ENCODE data around the gene CDK5RAP3.
A peak's percentile ranks its signal among the peaks of the same experiment; 100 is the strongest.

CDK5RAP3 gene

DNA sequence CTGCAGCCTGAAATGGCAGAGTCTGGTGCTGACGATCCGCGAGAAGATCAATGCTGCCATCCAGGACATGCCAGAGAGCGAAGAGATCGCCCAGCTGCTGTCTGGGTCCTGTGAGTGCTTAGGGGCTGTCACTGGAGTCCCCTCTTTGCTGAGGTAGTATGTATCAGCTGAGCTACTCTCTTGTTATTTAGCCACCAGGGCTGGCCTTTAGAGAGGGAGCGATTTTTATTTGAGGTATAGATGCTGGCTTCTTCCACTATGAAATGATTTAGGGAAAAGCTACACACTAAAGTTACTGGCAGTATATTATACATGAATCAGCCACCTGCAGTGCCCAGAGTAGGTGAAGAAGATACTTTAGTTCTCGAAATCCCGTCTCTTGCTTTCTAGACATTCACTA, 2.6 kb downstream of the CDK5RAP3 start:
- Histone ChIP-seq H3K27ac (ENCODE audit: low read depth, low read length) (no peak overlapping the region), H3K36me3 (ENCODE audit: control insufficient read depth in 5 of 5, insufficient read depth in 5 of 5, low read length in 5 of 5) (peaks cover 2 to 46% (median 44%) of the 10 kb centered on the region in 5 donors), H3K4me1 (ENCODE audit: control insufficient read depth in 5 of 5, insufficient read depth in 5 of 5, low read length in 5 of 5) (peaks cover 0 to 21% (median 20%) of the 10 kb centered on the region in 5 donors), H3K27me3 (ENCODE audit: control insufficient read depth in 5 of 5, insufficient read depth in 4 of 5, low read length in 5 of 5) (no peaks in the 10 kb centered on the region), H3K9me3 (ENCODE audit: control insufficient read depth in 5 of 5, low read length in 5 of 5) (no peaks in the 10 kb centered on the region), H3K9ac (ENCODE audit: low read length in 5 of 5) (peak overlapping the region in 1 of 5 donors; percentile 7), H3K4me3 (ENCODE audit: low read depth in 1 of 5, low read length in 5 of 5) (no peak overlapping the region)

DNA sequence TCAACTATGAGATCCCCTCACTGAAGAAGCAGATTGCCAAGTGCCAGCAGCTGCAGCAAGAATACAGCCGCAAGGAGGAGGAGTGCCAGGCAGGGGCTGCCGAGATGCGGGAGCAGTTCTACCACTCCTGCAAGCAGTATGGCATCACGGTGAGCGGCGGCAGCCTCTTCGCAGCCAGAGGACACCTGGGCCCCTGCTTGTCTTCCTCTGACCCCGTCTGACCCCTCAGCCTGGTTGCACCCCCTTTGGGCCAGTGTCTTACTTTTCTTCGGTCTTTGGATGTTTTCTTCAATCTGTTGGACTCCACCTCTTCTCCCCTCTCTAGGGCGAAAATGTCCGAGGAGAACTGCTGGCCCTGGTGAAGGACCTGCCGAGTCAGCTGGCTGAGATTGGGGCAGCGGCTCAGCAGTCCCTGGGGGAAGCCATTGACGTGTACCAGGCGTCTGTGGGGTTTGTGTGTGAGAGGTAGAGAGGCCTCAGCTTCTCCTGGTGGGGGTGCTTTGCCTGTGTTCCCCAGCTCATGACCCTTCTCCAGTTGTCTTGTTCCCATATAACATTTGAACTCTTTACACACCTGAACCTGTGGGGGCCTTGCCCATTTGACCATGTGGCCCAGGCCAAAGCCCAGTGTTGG, 4.4 kb downstream of the CDK5RAP3 start:
- Histone ChIP-seq H3K4me1 (ENCODE audit: control insufficient read depth in 5 of 5, insufficient read depth in 5 of 5, low read length in 5 of 5) (peaks cover 0 to 18% (median 17%) of the 10 kb centered on the region in 5 donors), H3K36me3 (ENCODE audit: control insufficient read depth in 5 of 5, insufficient read depth in 5 of 5, low read length in 5 of 5) (peaks cover 2 to 63% (median 61%) of the 10 kb centered on the region in 5 donors), H3K27me3 (ENCODE audit: control insufficient read depth in 5 of 5, insufficient read depth in 4 of 5, low read length in 5 of 5) (no peaks in the 10 kb centered on the region), H3K27ac (ENCODE audit: low read depth, low read length) (no peak overlapping the region), H3K9ac (ENCODE audit: low read length in 5 of 5) (no peak overlapping the region), H3K9me3 (ENCODE audit: control insufficient read depth in 5 of 5, low read length in 5 of 5) (no peaks in the 10 kb centered on the region), H3K4me3 (ENCODE audit: low read depth in 1 of 5, low read length in 5 of 5) (no peak overlapping the region)

- Histone ChIP-seq H3K9ac (ENCODE audit: low read length in 5 of 5) (no peak overlapping the region), H3K4me1 (ENCODE audit: control insufficient read depth in 5 of 5, insufficient read depth in 5 of 5, low read length in 5 of 5) (peaks cover 0 to 18% (median 14%) of the 10 kb centered on the region in 5 donors), H3K27ac (ENCODE audit: low read depth, low read length) (no peak overlapping the region), H3K36me3 (ENCODE audit: control insufficient read depth in 5 of 5, insufficient read depth in 5 of 5, low read length in 5 of 5) (peaks cover 2 to 68% (median 66%) of the 10 kb centered on the region in 5 donors), H3K4me3 (ENCODE audit: low read depth in 1 of 5, low read length in 5 of 5) (no peak overlapping the region), H3K27me3 (ENCODE audit: control insufficient read depth in 5 of 5, insufficient read depth in 4 of 5, low read length in 5 of 5) (no peaks in the 10 kb centered on the region), H3K9me3 (ENCODE audit: control insufficient read depth in 5 of 5, low read length in 5 of 5) (no peaks in the 10 kb centered on the region)
These were observed 4.9 kb downstream of the CDK5RAP3 start for GRCh38 chr17:47975823-47976205.

DNA sequence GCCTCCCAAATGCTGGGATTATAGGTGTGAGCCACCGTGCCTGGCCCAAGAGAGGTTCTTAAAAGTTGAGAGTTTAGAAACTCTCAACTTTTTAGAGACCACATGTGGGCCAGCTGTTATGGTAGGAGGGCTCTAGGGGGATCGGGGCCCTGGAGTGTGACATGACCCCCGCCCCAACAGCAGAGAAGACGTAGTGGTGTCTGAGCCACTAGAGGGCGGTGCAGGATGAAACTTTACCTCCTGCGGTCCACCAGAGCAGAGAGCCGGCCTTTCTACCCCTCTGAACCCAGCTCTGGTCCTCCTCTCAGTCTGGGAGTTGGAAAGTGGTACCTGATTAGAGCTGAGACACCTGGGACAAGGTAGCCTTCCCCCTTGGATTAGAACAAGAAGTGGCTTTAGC, 7.4 kb downstream of the CDK5RAP3 start:
- no peak overlapping the region for H3K9ac ChIP-seq (ENCODE audit: low read length in 5 of 5)
- no peaks in the 10 kb centered on the region for H3K9me3 ChIP-seq (ENCODE audit: control insufficient read depth in 5 of 5, low read length in 5 of 5)
- no peaks in the 10 kb centered on the region for H3K27me3 ChIP-seq (ENCODE audit: control insufficient read depth in 5 of 5, insufficient read depth in 4 of 5, low read length in 5 of 5)
- H3K27ac ChIP-seq (ENCODE audit: low read depth, low read length): no peak overlapping the region
- no peak overlapping the region for H3K4me3 ChIP-seq (ENCODE audit: low read depth in 1 of 5, low read length in 5 of 5)
- peaks cover 0 to 23% (median 8%) of the 10 kb centered on the region in 5 donors for H3K4me1 ChIP-seq (ENCODE audit: control insufficient read depth in 5 of 5, insufficient read depth in 5 of 5, low read length in 5 of 5)
- H3K36me3 ChIP-seq (ENCODE audit: control insufficient read depth in 5 of 5, insufficient read depth in 5 of 5, low read length in 5 of 5): peaks cover 2 to 93% (median 91%) of the 10 kb centered on the region in 5 donors

DNA sequence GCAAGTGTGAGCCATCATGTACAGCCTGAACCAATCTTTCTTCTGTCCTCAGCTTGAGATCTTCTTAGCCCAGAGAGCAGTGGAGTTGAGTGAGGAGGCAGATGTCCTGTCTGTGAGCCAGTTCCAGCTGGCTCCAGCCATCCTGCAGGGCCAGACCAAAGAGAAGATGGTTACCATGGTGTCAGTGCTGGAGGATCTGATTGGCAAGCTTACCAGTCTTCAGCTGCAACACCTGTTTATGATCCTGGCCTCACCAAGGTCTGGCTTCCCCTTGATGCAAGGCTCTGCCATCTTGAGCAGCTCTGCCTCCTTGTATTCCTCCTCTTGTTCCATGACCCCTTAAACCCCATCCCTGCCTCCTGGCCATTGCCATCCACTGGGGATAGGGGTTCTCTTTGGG, 9.6 kb downstream of the CDK5RAP3 start:
- Histone ChIP-seq H3K36me3 (ENCODE audit: control insufficient read depth in 5 of 5, insufficient read depth in 5 of 5, low read length in 5 of 5) (peaks cover 0 to 80% (median 73%) of the 10 kb centered on the region in 5 donors), H3K9me3 (ENCODE audit: control insufficient read depth in 5 of 5, low read length in 5 of 5) (no peaks in the 10 kb centered on the region), H3K27ac (ENCODE audit: low read depth, low read length) (no peak overlapping the region), H3K4me3 (ENCODE audit: low read depth in 1 of 5, low read length in 5 of 5) (no peak overlapping the region), H3K27me3 (ENCODE audit: control insufficient read depth in 5 of 5, insufficient read depth in 4 of 5, low read length in 5 of 5) (no peaks in the 10 kb centered on the region), H3K9ac (ENCODE audit: low read length in 5 of 5) (no peak overlapping the region), H3K4me1 (ENCODE audit: control insufficient read depth in 5 of 5, insufficient read depth in 5 of 5, low read length in 5 of 5) (peaks cover 0 to 31% (median 8%) of the 10 kb centered on the region in 5 donors)

GRCh38 chr17:47981462-47981861, 10.5 kb downstream of the CDK5RAP3 start:
- no peaks in the 10 kb centered on the region for H3K27me3 ChIP-seq (ENCODE audit: control insufficient read depth in 5 of 5, insufficient read depth in 4 of 5, low read length in 5 of 5)
- peaks cover 0 to 31% (median 8%) of the 10 kb centered on the region in 5 donors for H3K4me1 ChIP-seq (ENCODE audit: control insufficient read depth in 5 of 5, insufficient read depth in 5 of 5, low read length in 5 of 5)
- no peaks in the 10 kb centered on the region for H3K9me3 ChIP-seq (ENCODE audit: control insufficient read depth in 5 of 5, low read length in 5 of 5)
- peaks cover 0 to 71% (median 64%) of the 10 kb centered on the region in 5 donors for H3K36me3 ChIP-seq (ENCODE audit: control insufficient read depth in 5 of 5, insufficient read depth in 5 of 5, low read length in 5 of 5)
- H3K4me3 ChIP-seq (ENCODE audit: low read depth in 1 of 5, low read length in 5 of 5): no peak overlapping the region
- no peak overlapping the region for H3K9ac ChIP-seq (ENCODE audit: low read length in 5 of 5)
- H3K27ac ChIP-seq (ENCODE audit: low read depth, low read length): no peak overlapping the region

- Histone ChIP-seq H3K27me3 (ENCODE audit: control insufficient read depth in 5 of 5, insufficient read depth in 4 of 5, low read length in 5 of 5) (no peaks in the 10 kb centered on the region), H3K9me3 (ENCODE audit: control insufficient read depth in 5 of 5, low read length in 5 of 5) (no peaks in the 10 kb centered on the region), H3K4me1 (ENCODE audit: control insufficient read depth in 5 of 5, insufficient read depth in 5 of 5, low read length in 5 of 5) (peaks cover 0 to 31% (median 8%) of the 10 kb centered on the region in 5 donors), H3K36me3 (ENCODE audit: control insufficient read depth in 5 of 5, insufficient read depth in 5 of 5, low read length in 5 of 5) (peaks cover 0 to 67% (median 59%) of the 10 kb centered on the region in 5 donors), H3K27ac (ENCODE audit: low read depth, low read length) (no peak overlapping the region), H3K4me3 (ENCODE audit: low read depth in 1 of 5, low read length in 5 of 5) (no peak overlapping the region), H3K9ac (ENCODE audit: low read length in 5 of 5) (no peak overlapping the region)
These were observed 11.2 kb downstream of the CDK5RAP3 start for GRCh38 chr17:47982091-47982617.

DNA sequence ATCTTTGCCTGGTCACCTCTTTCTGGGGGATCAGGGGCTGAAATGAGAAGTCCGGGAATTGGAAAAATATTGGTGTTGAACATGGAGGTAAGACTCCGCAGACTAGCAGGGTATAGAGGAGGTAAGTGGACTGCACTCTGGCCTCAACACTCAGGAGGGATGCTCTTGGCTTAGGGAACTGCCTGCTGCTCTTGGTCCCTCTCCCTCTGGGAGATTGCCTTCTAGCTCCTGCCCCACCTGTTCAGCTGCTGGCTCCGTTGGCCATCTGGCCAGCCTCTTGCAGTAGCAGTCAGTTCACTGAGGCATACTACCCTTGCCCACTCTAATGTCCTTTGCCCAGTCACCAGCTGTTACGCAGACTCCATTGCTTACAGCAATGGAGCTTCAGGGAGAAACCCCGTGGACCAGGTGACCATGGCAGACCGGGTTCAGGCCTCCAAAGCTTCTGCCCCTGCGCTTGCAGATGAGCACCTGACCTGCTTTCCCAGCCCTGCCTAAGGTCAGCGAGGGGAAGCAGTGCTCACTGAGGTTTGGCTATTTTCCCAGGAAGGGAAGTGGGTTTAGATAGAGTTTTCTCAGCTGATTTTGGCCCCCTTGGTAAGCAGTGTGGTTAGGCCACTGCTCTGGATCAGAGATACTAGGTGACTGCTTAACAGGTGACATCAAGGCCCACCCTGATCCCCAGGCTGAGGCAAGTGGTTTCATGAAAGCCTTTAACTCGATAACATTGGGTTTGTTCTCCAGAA, 11.9 kb downstream of the CDK5RAP3 start:
- Histone ChIP-seq H3K9me3 (ENCODE audit: control insufficient read depth in 5 of 5, low read length in 5 of 5) (no peaks in the 10 kb centered on the region), H3K27ac (ENCODE audit: low read depth, low read length) (no peak overlapping the region), H3K4me3 (ENCODE audit: low read depth in 1 of 5, low read length in 5 of 5) (no peak overlapping the region), H3K9ac (ENCODE audit: low read length in 5 of 5) (no peak overlapping the region), H3K36me3 (ENCODE audit: control insufficient read depth in 5 of 5, insufficient read depth in 5 of 5, low read length in 5 of 5) (peaks cover 0 to 62% (median 54%) of the 10 kb centered on the region in 5 donors), H3K27me3 (ENCODE audit: control insufficient read depth in 5 of 5, insufficient read depth in 4 of 5, low read length in 5 of 5) (no peaks in the 10 kb centered on the region), H3K4me1 (ENCODE audit: control insufficient read depth in 5 of 5, insufficient read depth in 5 of 5, low read length in 5 of 5) (peaks cover 0 to 31% (median 8%) of the 10 kb centered on the region in 5 donors)

- Histone ChIP-seq H3K27ac (ENCODE audit: low read depth, low read length) (no peak overlapping the region), H3K4me1 (ENCODE audit: control insufficient read depth in 5 of 5, insufficient read depth in 5 of 5, low read length in 5 of 5) (peaks cover 0 to 31% (median 8%) of the 10 kb centered on the region in 5 donors), H3K9me3 (ENCODE audit: control insufficient read depth in 5 of 5, low read length in 5 of 5) (no peaks in the 10 kb centered on the region), H3K36me3 (ENCODE audit: control insufficient read depth in 5 of 5, insufficient read depth in 5 of 5, low read length in 5 of 5) (peaks cover 0 to 57% (median 49%) of the 10 kb centered on the region in 5 donors), H3K27me3 (ENCODE audit: control insufficient read depth in 5 of 5, insufficient read depth in 4 of 5, low read length in 5 of 5) (no peaks in the 10 kb centered on the region), H3K9ac (ENCODE audit: low read length in 5 of 5) (peak overlapping the region in 1 of 5 donors; percentile 24), H3K4me3 (ENCODE audit: low read depth in 1 of 5, low read length in 5 of 5) (no peak overlapping the region)
These were observed 12.7 kb downstream of the CDK5RAP3 start for GRCh38 chr17:47983492-47984223.
